NCI-H345 (cell line): Measurements from ENCODE around the gene MARVELD1.
"Not testable (repeated sequence)": the region's sequence is repeated elsewhere in the genome, so short reads cannot be mapped to it uniquely, and the experiment has no call there.

Source experiments
- DNase-seq: peaks from one replicate; lab custom pipeline; 2025; lab: John Stamatoyannopoulos, UW

MARVELD1 gene

DNA sequence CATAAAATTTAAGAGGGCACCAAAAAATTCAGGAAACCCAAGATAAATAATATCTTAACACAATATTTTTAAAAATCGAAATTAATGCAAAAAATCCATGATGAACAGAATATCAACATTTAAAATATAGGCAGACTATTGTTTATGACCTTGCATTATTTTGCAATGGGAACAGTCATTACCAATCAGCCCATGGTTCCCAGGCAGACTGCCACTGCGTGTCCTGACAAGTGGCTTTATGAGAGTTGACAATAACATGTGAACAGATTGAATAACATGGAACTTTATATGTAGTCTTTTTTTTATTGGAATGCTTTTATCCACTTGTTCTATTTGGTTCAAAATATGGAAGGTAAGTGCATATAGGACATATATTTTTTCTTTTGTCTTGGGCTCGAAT, 23.4 kb upstream of the MARVELD1 start:
- no peak for DNase-seq

DNA sequence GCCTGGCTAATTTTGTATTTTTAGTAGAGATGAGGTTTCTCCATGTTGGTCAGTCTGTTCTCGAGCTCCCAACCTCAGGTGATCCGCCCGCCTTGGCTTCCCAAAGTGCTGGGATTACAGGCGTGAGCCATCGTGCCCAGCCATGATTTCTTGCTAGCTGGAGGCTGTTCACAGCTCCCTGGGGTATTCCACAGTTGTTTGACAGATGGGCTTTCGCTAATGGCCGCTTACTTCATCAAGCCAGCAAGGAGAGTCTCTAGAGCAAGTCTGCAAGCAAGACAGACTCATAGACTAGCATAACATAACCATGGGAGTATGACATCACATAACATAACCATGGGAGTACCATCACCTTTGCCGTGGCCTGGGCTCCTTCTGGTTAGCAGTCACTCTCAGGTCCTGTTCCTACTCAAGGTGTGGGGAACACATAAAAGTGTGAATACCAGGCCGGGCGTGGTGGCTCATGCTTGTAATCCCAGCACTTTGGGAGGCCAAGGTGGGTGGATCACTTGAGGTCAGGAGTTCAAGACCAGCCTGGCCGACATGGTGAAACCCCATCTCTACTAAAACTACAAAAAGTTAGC, 15.4 kb upstream of the MARVELD1 start:
- not testable (repeated sequence) for DNase-seq

DNA sequence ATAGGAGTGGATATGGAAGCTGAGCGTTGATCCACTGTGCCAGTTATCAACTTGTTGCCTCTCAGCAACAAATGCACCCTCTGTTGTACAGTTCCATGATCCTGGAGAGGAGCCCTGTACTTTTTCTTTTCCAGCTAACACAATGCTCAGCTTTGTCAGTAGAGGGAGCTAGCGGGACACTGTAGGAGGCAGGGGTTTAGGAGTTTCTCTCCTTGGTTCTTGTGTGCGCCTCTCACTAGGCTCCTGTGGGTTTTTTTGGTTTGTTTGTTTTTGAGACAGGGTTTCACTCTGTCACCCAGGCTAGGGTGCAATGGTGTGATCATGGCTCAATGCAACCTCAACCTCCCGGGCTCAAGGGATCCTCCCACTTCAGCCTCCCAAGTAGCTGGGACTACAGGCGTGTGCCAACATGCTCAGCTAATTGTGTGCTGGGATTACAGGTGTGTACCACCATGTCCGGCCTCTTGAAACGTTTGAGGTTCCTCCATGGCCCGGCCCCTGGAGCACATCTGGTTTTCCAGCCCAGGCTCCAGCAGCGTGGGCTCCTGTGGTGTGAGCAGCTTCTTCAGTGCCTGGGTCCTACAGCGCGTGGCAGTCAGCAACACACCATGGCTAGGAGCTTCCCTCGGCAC, 12.0 kb upstream of the MARVELD1 start:
- peak; percentile 58 for DNase-seq

DNA sequence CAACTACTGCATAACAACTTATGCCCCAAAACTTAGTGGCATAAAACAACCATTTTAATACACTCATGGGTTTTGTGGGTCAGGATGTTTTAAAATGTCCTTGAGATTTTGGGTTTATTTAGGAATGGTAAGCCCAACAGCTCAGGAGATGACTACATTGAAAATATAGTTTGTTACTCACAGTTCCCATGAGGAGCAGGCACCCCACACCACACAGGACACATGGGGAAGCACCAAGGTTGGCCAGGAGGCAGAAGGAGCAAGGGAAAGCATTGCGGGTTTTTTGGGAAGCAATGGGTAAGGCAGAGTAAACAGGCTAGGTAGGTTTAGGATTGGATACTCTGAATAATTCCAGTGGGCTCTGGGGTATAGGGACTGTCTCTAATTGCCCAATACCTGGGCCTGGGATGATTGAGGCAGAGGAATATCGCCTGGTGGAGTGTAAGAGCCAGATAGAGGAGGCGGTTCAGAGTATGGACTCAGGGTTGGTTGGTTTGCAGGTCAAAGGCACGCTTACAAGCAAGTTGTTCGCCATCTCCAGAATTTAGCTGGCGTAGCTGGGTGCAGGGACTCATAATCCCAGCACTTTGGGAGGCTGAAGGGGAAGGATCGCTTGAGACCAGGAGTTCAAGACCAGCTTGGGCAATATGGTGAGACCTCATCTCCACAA, 10.0 kb upstream of the MARVELD1 start:
- no peak for DNase-seq

DNA sequence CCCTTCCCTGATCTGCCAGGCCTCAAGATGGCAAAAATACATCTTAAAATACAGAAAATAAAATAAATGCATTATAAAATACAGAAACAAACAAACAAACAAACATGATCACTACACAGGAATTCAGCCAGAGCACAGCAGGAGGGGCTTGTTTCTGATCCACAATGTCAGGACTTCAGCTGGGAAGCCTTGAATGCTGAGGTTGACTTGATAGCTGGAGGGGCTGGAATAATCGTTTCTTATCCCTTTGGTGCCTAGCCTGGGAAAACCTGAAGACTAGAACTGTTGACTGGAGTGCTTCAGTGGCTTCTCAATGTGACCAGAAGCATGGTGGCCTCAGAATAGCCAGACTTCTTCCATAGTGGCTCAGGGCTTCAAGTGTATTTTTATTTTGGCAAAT, 9.2 kb upstream of the MARVELD1 start:
- no peak for DNase-seq

DNA sequence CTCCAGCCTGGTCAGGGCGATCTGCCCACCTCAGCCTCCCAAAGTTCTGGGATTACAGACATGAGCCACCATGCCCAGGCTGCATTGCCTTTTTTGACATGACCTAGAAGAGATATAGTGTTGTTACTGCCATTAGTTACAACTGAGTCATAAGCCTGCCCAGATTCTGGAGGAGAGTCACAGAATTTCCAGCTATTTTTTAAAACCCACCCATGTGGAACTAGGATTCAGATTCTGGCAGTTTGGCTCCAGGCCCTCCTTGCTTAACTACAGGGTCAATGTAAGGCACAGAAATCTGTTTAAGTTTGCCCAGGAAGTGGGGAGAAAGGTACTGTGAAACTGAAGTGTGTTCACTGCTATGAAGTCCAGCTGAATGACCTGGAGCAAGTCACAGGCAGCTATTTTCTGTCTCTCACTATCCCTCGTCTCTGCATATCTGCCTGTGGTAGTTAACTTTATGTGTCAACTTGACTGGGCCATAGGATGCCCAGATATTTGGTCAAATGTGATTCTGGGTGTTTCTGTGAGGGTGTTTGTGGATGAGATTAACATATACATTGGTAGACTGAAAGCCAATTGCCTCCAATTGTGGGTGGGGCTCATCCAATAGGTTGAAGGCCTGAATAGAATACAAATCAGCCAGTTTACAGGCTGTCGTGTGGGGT, 8.4 kb upstream of the MARVELD1 start:
- DNase-seq, result no peak

DNA sequence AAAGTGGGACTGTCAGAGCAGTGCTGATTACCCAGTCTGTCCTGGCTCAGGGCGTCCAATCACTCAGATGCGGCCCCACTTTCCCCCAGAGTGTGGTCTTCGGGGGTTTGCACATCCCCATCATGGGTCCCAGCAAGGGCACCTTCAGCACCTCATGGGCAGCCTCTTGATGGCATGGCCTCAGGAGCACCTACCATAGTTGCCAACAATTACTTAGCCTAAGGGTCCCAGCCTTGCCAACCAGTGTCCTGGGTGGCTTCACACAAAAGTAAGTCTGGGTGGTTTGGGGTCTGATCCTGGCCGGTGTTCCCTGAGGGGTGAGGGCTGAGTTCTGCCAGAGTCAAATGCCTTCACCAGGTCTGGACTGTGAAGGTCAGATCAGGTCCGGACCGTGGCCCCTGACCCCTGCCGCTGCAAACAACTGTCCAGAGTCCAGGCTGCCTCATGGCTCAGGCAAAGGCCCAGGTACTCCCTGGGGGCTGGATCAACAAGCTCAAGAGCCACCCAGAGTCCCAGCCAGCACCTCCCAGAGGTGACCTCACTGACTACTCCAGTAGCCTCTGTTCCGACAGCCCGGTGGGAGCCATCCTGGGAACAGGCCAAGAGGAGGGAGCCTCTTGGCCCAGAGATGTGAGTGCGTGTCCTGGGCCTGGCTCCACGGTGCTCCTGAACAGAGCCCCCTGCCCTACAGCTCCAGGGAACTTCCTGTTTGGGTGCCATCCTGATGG, 6.2 kb upstream of the MARVELD1 start:
- DNase-seq, result no peak

DNA sequence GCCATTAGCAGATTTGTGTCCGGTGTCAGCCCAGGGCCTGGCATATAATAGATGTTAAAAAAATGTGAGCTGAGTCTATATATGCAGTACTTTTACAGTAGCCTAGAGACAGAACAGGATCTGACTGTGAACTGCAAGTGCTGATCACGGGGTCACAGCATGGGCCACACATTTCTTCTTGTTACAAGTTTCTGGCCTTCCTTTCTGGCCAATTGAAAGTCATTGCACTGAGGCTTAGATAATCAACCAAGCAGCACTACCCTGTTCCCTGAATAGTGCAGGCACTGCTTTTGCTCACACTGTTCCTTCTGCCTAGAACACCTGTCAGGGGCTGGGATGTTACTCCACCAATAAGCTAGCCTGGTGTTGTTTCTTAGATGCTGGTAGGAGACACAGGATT, 5.4 kb upstream of the MARVELD1 start:
- no peak for DNase-seq

DNA sequence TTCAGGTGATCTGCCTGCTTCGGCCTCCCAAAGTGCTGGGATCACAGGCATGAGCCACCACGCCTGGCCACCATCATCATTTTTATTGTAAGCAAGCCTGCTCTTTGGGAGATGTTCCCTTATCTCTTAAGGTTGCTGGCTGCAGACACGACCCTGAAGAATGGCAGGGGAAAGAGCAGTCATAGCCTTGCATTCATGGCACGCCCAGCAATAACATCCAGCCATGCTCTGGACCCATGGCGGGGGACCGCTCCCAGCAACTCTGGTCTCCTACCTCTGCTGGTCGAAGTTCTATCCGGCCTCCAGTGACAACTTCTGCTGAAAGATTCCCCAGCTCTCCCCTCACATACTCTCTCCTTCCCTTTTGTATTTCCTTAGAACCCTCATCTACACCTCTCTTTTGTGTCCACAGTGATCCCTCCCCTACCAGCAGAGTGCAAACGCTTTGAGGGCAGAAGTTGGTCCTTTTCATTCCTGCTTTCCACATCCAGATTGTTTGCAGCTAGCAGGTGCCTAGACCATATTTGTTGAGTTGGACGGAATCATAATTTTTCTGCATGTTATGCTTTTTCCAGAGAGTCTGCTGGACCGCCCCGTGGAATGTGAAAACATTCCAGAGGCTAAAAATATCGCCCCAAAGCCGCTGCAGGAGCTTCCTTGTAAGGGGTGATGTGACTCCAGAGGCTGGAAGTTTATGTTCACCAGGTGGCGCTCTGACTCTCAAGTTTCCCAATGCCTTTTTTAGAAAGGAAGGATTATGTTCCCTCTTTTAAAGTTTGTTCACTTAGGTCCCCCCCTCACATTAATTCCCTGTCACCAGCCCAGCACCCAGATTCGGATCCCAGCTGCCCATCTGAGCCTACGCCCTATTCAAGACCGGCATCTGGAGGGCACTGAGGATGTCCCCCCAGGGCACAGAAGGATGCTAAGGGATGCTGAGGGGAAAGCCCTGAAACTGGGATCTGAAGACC, 4.3 kb upstream of the MARVELD1 start:
- peak; percentile 16 for DNase-seq

DNA sequence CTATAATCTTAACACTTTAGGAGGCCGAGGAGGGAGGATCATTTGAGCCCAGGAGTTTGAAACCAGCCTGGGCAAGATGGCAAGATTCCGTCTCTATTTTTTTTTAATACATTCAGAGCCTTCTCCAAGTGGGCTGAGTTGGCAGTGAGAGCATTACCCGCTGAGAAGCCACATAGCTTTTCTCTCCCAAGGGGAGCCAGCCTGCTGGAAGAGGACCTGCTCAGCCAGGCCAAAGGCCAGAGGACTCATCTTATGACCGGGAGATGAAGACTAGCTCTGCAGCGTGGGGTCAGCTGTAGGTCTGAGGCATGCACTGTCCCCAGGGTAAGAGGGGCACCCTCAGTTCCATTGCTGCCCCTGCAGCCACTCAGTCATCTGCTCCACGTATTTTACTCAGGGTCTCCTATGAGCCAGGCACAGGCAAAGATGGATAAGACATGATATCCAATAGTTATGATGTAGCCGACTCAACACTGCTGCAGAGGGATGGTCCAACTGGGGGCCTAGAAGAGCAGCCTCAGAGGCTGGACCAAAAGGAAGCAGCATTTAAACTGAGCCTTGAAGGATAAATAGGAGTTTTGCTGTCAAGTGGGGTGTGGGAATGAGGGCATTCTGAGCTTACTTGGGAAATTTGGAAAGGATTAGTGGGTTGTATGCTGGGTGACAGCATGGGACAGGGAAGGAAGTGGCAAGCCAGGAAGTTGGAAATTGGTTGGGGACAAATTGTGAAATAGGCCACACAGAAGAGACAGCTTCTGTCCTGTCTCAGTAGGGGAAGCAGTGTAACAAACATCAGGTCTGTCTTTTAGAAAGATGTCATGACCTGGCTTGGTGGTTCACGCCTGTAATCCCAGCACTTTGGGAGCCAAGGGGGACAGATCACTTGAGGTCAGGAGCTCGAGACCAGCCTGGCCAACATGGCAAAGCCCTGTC, 1.6 kb upstream of the MARVELD1 start:
- DNase-seq, result no peak

DNA sequence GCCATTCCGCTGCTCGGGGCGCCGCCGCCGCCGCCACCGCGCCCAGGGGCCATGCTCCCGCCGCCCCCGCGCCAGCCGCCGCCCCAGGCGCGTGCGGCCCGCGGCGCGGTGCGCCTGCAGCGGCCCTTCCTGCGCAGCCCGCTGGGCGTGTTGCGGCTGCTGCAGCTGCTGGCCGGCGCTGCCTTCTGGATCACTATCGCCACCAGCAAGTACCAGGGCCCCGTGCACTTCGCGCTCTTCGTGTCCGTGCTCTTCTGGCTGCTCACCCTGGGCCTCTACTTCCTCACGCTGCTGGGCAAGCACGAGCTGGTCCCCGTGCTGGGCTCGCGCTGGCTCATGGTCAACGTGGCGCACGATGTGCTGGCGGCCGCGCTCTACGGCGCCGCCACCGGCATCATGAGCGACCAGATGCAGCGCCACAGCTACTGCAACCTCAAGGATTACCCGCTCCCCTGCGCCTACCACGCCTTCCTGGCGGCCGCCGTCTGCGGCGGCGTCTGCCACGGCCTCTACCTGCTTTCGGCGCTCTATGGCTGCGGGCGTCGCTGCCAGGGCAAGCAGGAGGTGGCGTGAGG, 383 bp downstream of the MARVELD1 start:
- DNase-seq, result peak; percentile 43

DNA sequence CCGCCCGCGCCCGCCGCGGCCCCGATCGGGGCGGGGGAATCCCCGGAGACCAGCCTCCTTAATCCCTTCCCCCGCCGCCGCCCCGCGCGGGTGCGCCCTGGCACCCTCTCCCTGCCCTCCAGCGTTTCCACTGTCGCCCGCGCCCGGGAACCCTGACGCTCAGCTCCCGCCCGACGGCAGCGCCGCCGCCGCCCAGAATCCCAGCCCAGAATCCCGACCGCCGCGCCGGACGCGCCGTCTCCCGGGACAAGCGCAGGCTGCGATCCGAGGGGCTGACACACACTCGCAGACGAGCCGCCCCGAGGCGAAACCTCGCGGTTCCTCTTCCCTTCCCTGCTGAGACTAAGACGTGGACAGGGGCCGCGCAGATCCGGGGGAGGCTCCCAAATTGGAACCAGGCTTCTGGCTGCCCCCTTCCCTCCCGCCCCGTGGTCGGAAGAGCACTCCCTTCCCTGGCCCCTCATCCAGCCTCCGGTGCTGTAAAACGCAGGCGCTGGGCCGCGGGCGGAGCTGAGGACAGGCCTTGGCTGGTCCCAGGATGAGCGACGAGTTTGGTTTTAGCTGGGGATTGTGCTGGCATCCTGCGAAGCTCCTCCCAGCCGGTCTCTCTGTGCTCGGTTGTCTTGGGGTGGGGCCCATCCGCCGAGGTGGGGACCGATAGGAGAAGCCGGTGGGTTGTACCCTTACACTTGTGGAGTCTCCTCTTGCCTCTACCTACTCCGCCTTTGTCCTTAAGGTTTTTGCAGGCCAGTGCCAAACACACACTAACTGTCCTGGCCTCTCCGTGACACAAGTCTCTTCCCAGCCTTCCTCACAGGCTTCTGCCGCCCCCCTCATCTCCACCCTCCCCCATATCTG, 1.1 kb downstream of the MARVELD1 start:
- no peak for DNase-seq

DNA sequence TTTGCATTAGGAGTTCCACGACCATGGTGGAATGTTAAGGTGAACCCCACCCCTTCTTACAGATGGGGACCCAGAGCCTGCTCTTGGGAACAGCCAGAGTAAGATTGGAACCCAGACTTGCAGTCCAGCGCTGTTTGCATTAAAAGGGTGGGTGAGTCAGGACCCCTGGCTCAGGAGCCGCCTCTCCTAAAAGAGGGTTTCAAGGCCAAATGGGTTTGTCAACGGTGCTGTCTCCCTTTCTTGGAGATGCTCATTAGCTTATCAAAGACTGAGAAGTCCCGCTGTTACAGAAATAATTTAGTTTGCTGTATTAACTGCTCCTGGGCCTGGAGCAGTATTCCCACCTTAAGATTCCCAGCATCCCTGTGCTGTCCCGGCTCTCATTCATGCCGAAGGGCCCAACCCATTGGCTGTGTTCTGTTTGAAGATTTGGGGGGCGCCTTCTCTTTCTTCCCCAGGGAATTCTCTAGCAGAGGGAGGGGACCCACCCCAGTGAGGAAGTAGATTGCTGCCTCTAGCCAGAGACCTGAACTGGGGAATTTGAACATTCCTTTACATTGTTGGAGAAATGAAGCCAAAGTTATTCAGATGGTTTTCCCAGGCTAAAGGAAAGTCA, 1.8 kb downstream of the MARVELD1 start:
- DNase-seq, result no peak

DNA sequence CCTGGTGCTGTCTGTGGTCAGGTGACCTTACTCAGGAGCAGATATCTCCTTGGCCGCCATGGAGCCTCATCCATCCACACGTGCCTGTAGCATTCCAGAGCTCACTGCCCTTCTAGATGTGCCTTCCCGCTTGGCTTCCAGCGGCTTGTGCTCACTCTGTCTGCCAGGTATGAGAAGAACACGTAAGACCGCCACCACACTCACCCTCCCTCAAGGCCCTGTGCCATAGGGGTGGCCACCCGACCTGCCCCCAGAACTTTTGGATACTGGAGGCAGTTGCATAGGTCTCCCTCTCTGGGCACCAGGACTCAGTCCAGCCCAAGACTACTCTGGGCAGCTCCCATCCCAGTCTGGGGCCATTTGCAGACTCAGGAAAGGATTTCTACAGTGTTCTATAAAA, 4.1 kb downstream of the MARVELD1 start:
- DNase-seq, result no peak

DNA sequence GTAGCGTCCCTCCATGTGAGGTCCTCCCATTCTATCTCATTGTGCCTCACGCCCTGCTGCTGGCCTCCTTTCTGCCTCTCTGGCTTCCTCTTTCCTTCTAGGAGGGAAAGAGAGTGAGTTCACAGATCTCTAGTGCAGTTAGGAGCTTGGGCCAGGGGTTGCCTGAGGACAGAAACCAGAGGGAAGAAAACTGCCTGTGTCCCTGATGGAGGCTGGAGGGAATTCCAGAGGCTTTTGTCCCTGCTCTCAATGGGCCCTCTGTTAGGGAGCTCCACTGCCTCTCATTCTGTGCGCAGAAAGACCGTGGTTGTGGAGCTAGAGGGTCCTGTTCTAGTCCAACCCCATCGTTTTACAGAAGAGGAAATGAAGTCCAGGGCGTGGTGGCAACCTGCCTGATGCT, 4.6 kb downstream of the MARVELD1 start:
- no peak for DNase-seq

DNA sequence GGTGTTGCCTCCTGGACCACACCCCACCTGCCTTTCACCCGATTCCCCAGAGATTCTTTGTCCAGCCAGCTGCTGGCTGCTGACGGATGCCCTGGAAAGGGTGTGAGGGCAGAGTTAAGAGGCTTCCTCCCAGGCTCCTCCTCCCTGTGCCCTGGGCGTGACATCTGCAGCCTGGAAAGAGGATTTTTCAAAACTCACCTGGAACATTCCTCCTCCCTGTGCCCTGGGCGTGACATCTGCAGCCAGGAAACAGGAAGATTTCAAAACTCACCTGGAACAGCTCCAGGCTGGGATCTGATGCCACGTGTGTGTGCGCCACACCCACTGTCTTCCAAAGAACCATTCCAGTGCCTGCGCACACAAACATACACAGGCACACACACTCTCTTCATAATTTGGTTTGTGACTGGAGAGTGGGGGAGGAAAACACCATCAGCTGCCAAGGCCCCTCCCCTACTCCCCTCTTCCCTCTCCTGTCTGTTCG, 5.2 kb downstream of the MARVELD1 start:
- DNase-seq, result peak; percentile 45

DNA sequence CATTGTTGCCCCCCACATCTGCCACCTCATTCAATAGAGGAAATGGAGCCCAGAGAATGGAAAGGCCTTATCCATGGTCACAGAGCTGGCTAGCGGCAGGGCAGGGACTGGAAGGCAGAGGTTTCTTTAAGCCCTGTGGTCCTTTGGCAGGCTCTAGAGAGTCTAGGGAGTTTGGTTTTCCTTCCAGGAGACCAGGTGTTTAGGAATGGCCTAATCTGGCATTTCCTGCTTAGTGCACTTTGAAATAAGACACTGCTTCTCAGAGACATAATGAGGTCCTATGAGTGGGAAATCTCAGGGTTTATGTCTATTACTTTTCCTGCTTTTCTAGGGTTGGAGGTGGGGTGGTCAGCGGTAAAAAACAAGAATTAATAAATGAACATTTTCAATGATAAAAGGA, 6.1 kb downstream of the MARVELD1 start:
- no peak for DNase-seq
